Nucleus accumbens (tissue), 56 donors: ENCODE data around the gene MVD.

ENCODE experiments used
- DNase-seq, 56 donors: peaks; one replicate each; lab custom pipeline; 2025; lab: John Stamatoyannopoulos, UW

MVD gene

DNA sequence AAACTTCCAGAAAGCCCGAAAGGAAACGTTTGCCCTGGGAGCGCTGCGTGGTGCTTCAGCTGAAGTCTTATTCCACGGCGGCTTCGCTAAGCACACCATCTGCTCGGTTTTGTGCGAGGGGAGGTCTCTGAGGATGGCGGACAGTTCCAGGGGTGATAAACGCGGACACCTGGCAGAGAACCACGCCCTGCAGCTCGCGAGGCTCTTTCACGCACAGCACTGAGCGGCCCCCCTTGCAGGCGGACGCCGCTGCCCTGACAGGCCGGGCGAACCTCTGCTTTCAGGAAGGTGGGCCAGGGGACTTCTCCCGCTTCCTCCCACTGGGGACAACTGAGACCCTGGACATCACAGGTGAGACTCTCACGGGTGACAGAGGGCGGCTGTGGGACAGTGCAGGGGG lies 3.7 kb downstream of the MVD start:
- DNase-seq, result no peak

- DNase-seq, result no peak
Observed at GRCh38 chr16:88658714-88659113, 4.2 kb downstream of the MVD start.

DNA sequence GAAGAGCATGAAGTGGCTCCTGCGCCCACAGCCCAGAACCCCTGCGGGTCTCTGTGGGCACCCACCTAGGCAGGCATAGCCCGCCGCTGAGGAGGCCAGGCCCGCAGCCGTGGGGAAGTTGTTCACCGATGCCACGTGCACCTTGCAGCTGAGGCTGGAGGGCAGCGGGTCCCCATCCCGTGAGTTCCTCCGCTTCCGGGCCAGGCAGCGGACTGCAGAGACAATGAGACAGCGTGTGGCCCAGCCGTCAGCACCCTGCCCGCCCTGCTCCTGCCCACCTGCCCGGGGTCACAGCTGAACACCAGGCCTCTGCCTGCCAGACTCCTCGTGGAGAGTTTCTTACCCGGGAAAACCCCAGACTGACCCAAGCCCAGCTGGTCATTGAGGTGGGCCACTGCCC lies 5.5 kb downstream of the MVD start:
- no peak for DNase-seq

DNA sequence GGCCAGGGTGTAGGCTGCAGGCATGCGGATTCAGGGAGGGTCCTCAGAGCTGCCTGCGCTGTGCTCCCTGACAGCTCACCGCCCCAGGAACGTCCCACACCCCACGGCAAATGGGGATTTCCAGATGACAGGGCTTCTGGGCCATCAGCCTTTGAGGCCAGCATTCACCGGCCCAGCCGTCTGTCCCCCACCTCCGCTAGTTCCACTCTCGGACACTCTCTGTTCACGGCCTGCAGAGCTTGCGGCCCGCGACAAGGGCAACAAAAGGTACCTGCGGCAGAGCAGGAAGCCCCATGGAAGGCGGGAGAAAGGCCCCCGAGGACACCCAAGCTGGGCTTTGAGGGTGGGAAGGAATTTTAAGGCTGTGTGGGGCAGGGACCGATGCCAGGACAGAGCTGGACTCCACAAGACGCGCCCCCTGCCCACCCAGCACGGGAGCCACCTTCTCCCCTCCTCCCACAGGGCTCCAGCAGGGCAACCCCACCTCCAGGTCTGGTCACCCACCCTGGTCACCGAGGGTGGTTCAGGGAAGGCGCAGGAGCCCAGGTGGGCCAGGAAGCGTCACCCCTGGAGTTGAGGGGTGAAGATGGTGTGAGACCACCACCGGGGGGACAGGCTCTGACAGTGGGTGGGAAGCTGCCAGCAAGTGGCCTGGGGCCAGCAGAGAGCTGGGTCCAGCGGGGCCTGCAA lies 6.5 kb downstream of the MVD start:
- DNase-seq, result no peak

GRCh38 chr16:88655733-88656281 lies 7.1 kb downstream of the MVD start:
- DNase-seq, result no peak

GRCh38 chr16:88655053-88655732 lies 7.7 kb downstream of the MVD start:
- DNase-seq, result no peak

DNA sequence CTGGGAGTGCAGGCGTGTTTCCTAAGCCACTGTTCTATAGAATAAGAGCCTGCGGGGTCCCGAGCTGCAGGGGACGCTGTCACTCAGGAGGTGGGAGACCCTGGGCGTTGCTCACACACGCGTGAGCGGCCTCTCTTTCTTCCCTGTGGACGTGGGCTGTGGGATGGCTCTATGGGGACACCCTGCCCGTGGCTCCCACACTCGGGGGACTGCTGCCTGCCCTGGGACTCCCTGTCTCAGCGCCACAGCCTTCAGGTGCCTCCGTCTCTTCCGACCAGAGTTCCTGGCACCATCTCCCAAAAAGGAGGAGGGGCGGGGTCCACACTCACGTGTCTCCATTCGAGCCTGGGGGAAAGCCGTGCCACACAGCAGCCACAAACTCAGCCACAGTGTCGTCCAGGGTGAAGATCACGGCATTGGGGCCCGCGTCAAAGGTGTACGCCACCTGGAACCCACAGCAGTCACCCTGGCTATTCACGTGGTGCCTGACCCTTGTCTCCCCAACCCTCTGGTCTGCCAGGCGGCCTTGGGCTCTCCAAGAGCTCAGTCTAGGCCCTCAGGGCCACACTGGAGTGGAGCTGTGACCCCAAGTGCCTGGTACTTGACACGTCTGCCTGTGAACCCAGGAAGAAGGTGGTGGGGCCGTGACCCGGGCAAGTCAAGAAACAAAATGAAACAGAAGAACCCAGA lies 8.4 kb downstream of the MVD start:
- DNase-seq, result no peak

- DNase-seq, result no peak
Observed at GRCh38 chr16:88653596-88654362, 9.1 kb downstream of the MVD start.

- no peak for DNase-seq
Observed at GRCh38 chr16:88653101-88653500, 9.8 kb downstream of the MVD start.

- DNase-seq, result no peak
Observed at GRCh38 chr16:88652762-88653063, 10.2 kb downstream of the MVD start.

- no peak for DNase-seq
Observed at GRCh38 chr16:88651989-88652761, 10.7 kb downstream of the MVD start.

GRCh38 chr16:88651276-88651988 lies 11.5 kb downstream of the MVD start:
- DNase-seq, result no peak

DNA sequence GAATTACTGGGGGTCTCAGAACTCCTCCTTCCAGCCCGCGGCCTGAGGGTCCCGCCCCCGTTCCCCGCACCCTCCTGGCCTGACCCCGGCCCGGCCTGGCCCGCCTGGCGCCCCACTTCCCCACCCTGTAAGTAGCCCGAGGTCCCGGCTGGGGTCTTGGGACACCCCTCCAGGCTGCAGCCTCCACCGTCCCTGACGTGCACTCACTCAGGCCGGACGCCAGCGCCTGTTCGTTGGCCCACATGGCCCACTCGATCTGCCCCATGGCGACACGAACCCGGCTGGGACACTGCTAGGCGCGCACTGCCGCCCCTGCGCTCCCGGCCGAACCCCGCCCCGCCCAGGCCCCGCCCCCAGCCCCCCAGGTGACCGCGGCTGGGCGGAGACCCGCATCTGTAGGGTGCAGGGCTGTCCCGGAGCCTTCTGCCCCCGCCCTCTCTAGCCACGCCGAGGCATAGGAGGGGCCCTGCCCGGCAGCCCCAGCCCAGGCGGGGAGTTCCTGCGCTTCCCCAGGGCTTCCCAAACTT lies 12.1 kb downstream of the MVD start, which contains the start of gene CYBA:
TSS of gene CYBA (minus strand) at position 305 of the 527 bp plus-strand sequence. CDS start at position 265, 40 bp downstream.
- DNase-seq, result peak in 28 of 56 donors; percentile 3 to 65 (median 20)

DNA sequence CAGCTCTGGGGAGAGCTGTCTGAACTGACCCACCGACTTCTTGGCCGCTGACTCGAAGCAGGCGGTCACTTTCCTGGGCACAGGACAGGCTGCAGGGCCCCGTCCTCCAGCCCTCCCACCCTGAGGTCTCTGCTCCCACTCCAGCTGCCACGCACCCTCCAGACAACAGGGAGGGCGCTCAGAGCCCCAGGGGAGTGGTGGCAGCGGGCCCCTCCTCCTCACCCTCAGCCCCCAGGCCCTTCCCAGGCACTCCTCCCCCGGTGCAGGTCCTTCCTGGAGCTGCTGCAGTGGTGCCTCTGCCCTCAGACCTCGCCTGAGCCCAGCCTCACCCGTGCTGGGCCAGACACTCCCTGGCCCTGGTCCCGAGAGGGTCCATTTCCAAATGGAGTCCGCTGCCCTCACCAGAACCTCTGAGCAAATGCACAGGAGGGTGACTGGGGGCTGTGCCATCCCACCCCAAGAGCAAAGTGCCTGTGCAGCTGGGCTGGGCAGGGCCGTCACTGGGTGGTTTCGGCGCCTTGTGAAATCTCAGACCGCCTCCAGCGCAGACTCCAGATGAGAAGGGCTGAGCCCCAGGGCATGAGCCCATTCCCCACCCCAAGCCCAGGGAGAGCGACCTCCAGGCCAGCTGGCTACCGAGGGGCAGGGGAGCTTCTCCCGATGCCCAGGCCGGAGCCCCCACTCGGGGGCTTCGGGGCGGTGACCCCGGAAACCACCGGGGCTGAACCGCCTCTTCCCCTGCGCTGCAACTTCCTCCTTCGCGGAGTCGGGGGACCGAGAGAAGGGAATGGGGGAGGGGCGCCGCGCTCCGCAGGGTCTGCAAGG lies 12.8 kb downstream of the MVD start:
- DNase-seq, result peak in 5 of 56 donors; percentile 2 to 57 (median 30)

GRCh38 chr16:88649195-88649923 lies 13.5 kb downstream of the MVD start:
- no peak for DNase-seq

- DNase-seq, result no peak
Observed at GRCh38 chr16:88647178-88648070, 15.5 kb downstream of the MVD start.
